Measurements from ENCODE around the gene CD69. TPM values are rescaled to one million over a fixed set of nuclear protein-coding genes. Genes with fewer than 3 reads are reported as not detected.
"Not testable (repeated sequence)": the region's sequence is repeated elsewhere in the genome, so short reads cannot be mapped to it uniquely, and the experiment has no call there.

CD69 gene
- total RNA-seq, 1 experiment from 2014 or later: not detected

DNA sequence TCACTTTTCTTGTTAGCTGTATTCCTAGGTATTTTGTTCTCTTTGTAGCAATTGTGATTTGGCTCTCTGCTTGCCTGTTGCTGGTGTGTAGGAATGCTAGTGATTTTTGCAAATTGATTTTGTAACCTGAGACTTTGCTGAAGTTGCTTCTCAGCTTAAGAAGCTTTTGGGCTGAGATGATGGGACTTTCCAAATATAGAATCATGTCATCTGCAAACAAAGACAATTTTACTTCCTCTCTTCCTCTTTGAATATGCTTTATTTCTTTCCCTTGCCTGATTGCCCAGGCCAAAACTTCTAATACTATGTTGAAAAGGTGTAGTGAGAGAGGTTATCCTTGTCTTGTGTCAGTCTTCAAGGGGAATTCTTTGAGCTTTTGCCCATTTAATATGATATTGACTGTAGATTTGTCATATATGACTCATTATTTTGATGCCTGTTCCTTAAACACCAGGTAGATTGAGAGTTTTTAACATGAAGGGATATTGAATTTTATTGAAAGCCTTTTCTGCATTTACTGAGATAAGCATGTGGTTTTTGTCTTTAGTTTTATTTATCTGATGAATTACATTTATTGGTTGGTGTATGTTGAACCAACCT, 54.5 kb downstream of the CD69 start:
- Histone ChIP-seq H4K8ac (replicated peaks; ENCODE audit: insufficient read length, low read depth, low read length) (no peak overlapping the region), H2BK20ac (ENCODE audit: low read depth, low read length, poor library complexity, severe bottlenecking) (no peak overlapping the region), H3K18ac (ENCODE audit: insufficient read length, low read depth, low read length) (no peak overlapping the region), H3K56ac (ENCODE audit: insufficient read length, low read depth, low read length) (no peak overlapping the region), H3K9me3 (ENCODE audit: control insufficient read depth, low read depth, low read length) (no peaks in the 10 kb centered on the region), H3K23ac (ENCODE audit: insufficient read length, low read depth, low read length) (no peak overlapping the region), H2AK5ac (ENCODE audit: insufficient read length, low read length) (no peak overlapping the region), H3K9ac (ENCODE audit: extremely low read depth, insufficient read length, low read length) (no peak overlapping the region), H2AFZ (ENCODE audit: low read length) (no peak overlapping the region), H3K27me3 (ENCODE audit: insufficient read depth, low read length) (no peaks in the 10 kb centered on the region), H2BK15ac (ENCODE audit: low read depth, low read length) (no peak overlapping the region), H3K4me1 (ENCODE audit: insufficient read depth, low read length) (no peaks in the 10 kb centered on the region), H4K5ac (ENCODE audit: insufficient read length, low read depth, low read length) (no peak overlapping the region), H3K79me1 (ENCODE audit: insufficient read depth, low read depth, low read length, poor library complexity, severe bottlenecking) (no peaks in the 10 kb centered on the region), H3K79me2 (ENCODE audit: insufficient read depth, low read length) (no peaks in the 10 kb centered on the region), H3K23me2 (ENCODE audit: insufficient read length, low read depth, low read length, poor library complexity, severe bottlenecking) (no peaks in the 10 kb centered on the region), H3K14ac (ENCODE audit: insufficient read depth, low read length) (no peak overlapping the region), H3T11ph (ENCODE audit: low read length) (no peak overlapping the region), H3K4me2 (ENCODE audit: insufficient read depth, insufficient read length, low read length) (no peak overlapping the region), H2BK120ac (ENCODE audit: low read depth, low read length, poor library complexity, severe bottlenecking) (no peak overlapping the region), H4K20me1 (ENCODE audit: control insufficient read depth, insufficient read depth, insufficient read length) (no peaks in the 10 kb centered on the region), H3K27ac (ENCODE audit: insufficient read length, low read depth, low read length) (no peak overlapping the region), H2BK5ac (ENCODE audit: insufficient read length, low read length) (no peak overlapping the region), H4K91ac (ENCODE audit: insufficient read length, low read depth, low read length) (no peak overlapping the region), H3K4ac (ENCODE audit: low read depth, low read length) (no peak overlapping the region), H2BK12ac (ENCODE audit: insufficient read length, low read depth, low read length) (no peak overlapping the region)
- H3K27ac Mint-ChIP-seq: no peak overlapping the region
- TF ChIP-seq, protein P1, sequence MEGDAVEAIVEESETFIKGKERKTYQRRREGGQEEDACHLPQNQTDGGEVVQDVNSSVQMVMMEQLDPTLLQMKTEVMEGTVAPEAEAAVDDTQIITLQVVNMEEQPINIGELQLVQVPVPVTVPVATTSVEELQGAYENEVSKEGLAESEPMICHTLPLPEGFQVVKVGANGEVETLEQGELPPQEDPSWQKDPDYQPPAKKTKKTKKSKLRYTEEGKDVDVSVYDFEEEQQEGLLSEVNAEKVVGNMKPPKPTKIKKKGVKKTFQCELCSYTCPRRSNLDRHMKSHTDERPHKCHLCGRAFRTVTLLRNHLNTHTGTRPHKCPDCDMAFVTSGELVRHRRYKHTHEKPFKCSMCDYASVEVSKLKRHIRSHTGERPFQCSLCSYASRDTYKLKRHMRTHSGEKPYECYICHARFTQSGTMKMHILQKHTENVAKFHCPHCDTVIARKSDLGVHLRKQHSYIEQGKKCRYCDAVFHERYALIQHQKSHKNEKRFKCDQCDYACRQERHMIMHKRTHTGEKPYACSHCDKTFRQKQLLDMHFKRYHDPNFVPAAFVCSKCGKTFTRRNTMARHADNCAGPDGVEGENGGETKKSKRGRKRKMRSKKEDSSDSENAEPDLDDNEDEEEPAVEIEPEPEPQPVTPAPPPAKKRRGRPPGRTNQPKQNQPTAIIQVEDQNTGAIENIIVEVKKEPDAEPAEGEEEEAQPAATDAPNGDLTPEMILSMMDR (conservative IDR thresholded peaks at IDR 0.05): no peak
- DNase-seq: no peak
- peaks cover 21% of the 10 kb centered on the region in 2 experiments; a peak in 4 of 5 replicates for H3K9me3 Mint-ChIP-seq
- peaks cover 0 to 4% of the 10 kb centered on the region in 2 experiments; a peak in 2 of 4 replicates for H3K4me1 Mint-ChIP-seq
- H3K36me3 Mint-ChIP-seq (ENCODE audit: insufficient read depth in 1 of 3, low read depth in 3 of 3): peaks cover 0 to 10% (median 5%) of the 10 kb centered on the region in 3 experiments; a peak in 4 of 7 replicates
- no peak overlapping the region for H3K4me3 Mint-ChIP-seq
- no peaks in the 10 kb centered on the region; the same call in 1 of the 2 replicates for H3K27me3 Mint-ChIP-seq (ENCODE audit: low read depth)

DNA sequence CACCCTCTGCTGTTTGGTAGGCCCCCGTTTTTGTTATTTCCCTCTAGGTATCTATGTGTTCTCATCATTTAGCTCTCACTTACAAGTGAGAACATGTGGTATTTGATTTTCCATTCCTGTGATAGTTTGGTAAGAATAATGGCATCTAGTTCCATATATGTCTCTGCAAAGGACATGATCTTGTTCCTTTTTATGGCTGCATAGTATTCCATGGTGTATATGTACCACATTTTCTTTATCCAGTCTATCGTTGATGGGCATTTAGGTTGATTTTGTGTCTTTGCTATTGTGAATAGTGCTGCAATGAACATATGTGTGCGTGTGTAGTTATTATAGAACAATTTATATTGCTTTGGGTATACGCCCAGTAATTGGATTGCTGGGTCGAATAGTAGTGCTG, 56.1 kb downstream of the CD69 start:
- not testable (repeated sequence) for H3T11ph ChIP-seq (ENCODE audit: low read length); H2AK5ac ChIP-seq (ENCODE audit: insufficient read length, low read length); H3K4me1 Mint-ChIP-seq; H2BK120ac ChIP-seq (ENCODE audit: low read depth, low read length, poor library complexity, severe bottlenecking); H3K4me2 ChIP-seq (ENCODE audit: insufficient read depth, insufficient read length, low read length); H3K4me3 Mint-ChIP-seq; H4K91ac ChIP-seq (ENCODE audit: insufficient read length, low read depth, low read length); H3K4ac ChIP-seq (ENCODE audit: low read depth, low read length); H3K23me2 ChIP-seq (ENCODE audit: insufficient read length, low read depth, low read length, poor library complexity, severe bottlenecking); H4K20me1 ChIP-seq (ENCODE audit: control insufficient read depth, insufficient read depth, insufficient read length); H3K9me3 ChIP-seq (ENCODE audit: control insufficient read depth, low read depth, low read length); H2BK20ac ChIP-seq (ENCODE audit: low read depth, low read length, poor library complexity, severe bottlenecking); H4K8ac ChIP-seq (replicated peaks; ENCODE audit: insufficient read length, low read depth, low read length); H3K14ac ChIP-seq (ENCODE audit: insufficient read depth, low read length); H3K79me2 ChIP-seq (ENCODE audit: insufficient read depth, low read length); H3K27me3 ChIP-seq (ENCODE audit: insufficient read depth, low read length); DNase-seq; H3K27ac ChIP-seq (ENCODE audit: insufficient read length, low read depth, low read length); H3K9ac ChIP-seq (ENCODE audit: extremely low read depth, insufficient read length, low read length); H3K27ac Mint-ChIP-seq; H3K56ac ChIP-seq (ENCODE audit: insufficient read length, low read depth, low read length); H3K27me3 Mint-ChIP-seq (ENCODE audit: low read depth); H3K79me1 ChIP-seq (ENCODE audit: insufficient read depth, low read depth, low read length, poor library complexity, severe bottlenecking); H2BK5ac ChIP-seq (ENCODE audit: insufficient read length, low read length); H2BK15ac ChIP-seq (ENCODE audit: low read depth, low read length); H3K23ac ChIP-seq (ENCODE audit: insufficient read length, low read depth, low read length); H3K4me1 ChIP-seq (ENCODE audit: insufficient read depth, low read length); H2AFZ ChIP-seq (ENCODE audit: low read length); H3K18ac ChIP-seq (ENCODE audit: insufficient read length, low read depth, low read length); H2BK12ac ChIP-seq (ENCODE audit: insufficient read length, low read depth, low read length); H4K5ac ChIP-seq (ENCODE audit: insufficient read length, low read depth, low read length)
- Mint-ChIP-seq H3K36me3 (ENCODE audit: insufficient read depth in 1 of 3, low read depth in 3 of 3) (peaks cover 0 to 10% (median 5%) of the 10 kb centered on the region in 3 experiments; a peak in 4 of 7 replicates), H3K9me3 (peaks cover 24 to 26% of the 10 kb centered on the region in 2 experiments; a peak in 4 of 5 replicates)
- WGBS (ENCODE audit: extremely low coverage, insufficient read length, low lambda C conversion rate): no CpG with 5 or more reads among the region's 5 CpGs

All from H9 (cell line).